NT2/D1 (cell line): Measurements from ENCODE around the gene ZNF628.

Source experiments
- SUZ12 ChIP-seq: IDR thresholded peaks from 2 replicates; pipeline ENCODE4 v1.6.1; 2011; ENCODE audit not compliant: insufficient read length, insufficient read depth; ENCODE audit errors: extremely low read depth
- YY1 ChIP-seq: IDR thresholded peaks from 2 replicates; pipeline ENCODE4 v1.6.1; 2011; ENCODE audit not compliant: insufficient read length, insufficient read depth

GRCh38 chr19:55482156-55482961, 5.9 kb downstream of the ZNF628 start:
- TF ChIP-seq SUZ12 (no peak), YY1 (no peak)
